ENCODE results near the gene UBE2E2.
A peak's percentile ranks its signal among the peaks of the same experiment; 100 is the strongest.
"Not testable (repeated sequence)": the region's sequence is repeated elsewhere in the genome, so short reads cannot be mapped to it uniquely, and the experiment has no call there.

The UBE2E2 gene

GRCh38 chr3:23202921-23203707 is at the start of gene UBE2E2:
Gene UBE2E2, plus strand, starts transcription at chr3:23203327.
- peak; percentile 45 for DNase-seq

- DNase-seq, result no peak
Observed at GRCh38 chr3:23153436-23153835, 49.7 kb upstream of the UBE2E2 start.

- no peak for DNase-seq
Observed at GRCh38 chr3:23157331-23157730, 45.8 kb upstream of the UBE2E2 start.

- no peak for DNase-seq
Observed at GRCh38 chr3:23159929-23160328, 43.2 kb upstream of the UBE2E2 start.

- no peak for DNase-seq
Observed at GRCh38 chr3:23161308-23161707, 41.8 kb upstream of the UBE2E2 start.

- no peak for DNase-seq
Observed at GRCh38 chr3:23161896-23162570, 41.1 kb upstream of the UBE2E2 start.

DNA sequence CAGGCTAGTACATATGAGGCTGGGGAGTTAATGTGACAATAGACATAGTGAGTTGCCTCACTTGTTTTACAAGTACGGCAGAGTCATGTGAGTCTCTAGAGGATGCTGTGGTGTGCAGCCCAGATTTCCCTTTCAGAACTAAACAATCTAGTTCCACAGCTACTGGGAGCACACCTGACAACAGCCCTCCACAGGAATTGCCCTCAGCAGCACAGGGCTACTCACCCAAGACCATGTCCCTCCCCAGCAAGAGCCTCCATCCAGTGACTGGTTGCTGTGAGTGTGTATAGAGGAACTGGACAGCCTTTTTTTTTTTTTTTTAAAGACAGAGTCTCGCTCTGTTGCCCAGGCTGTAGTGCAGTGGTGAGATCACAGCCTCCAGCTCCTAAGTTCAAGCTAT is 40.2 kb upstream of the UBE2E2 start:
- no peak for DNase-seq

DNA sequence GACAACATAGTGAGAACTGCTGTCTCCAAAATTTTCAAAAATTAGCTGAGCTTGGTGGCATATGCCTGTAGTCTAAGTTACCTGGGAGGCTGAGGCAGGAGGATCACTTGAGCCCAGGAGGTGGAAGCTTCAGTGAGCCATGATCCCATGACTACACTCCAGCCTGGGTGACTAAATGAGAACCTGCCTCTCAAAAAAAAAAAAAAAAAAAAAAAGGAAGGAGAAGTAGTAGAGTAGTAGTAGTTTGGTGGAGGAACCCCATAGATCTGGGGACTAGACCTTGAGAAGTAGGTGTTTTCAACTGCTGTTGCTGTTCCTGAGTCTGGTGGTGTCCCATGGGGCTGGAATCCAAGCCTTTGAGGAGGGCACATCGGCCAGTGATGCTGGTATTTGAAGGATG is 38.4 kb upstream of the UBE2E2 start:
- no peak for DNase-seq

DNA sequence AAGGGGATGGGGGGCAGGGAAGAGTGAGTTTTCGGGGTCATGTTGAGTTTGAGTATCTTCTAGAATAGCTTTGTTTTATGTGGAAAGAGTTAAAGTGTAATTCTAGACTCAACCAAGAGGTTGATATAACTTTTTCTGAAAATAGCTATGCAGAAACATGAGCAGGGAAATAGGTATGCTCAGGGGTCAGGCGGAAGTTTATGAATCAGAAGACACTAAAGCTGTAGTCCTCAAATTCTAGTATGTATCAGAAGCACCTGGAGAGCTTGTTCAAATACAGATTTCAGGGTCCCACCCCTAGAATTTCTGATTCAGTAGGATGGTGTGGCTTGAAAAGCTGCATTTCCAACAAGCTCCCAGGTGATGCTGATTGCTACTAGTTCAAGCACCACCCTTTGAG is 37.6 kb upstream of the UBE2E2 start:
- no peak for DNase-seq

GRCh38 chr3:23166276-23166675 is 36.9 kb upstream of the UBE2E2 start:
- DNase-seq, result no peak

GRCh38 chr3:23166845-23167244 is 36.3 kb upstream of the UBE2E2 start:
- DNase-seq, result no peak

DNA sequence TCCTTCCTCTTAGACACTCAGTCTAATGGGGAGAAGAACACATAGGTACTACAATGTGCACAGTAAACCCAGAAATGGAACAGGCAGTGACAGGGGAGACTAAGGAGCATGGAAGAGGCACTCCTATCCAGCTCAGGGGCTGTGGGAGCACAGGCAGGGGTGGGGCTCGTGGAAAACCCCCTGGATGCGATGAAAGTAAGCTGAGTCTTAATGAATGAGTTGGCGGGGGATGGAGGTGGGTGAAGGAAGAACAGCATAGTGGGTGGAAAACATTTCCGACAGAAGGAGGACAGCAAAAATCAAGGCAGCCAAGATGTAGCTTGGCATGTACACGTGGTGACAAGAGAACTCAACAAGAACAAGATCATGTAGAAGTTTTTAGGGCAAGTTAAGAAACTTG is 33.6 kb upstream of the UBE2E2 start:
- DNase-seq, result no peak

DNA sequence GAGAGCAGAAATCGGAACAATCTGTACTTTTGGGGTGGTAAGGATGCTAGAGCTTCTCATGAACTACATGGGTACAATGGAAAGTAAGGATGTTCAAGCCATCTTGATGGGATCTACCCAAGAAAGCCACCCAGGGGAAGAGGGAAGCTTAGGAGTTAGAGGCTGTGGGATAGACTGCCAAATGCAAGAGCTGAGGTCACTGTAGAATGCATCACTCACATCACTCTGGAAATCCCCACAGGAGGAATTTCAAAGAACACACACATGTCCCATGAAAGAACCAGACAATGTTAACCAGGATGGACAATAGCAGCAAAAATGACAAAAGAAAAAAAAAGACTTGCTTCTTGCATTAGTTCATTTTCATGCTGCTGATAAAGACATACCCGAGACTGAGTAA is 32.8 kb upstream of the UBE2E2 start:
- no peak for DNase-seq

DNA sequence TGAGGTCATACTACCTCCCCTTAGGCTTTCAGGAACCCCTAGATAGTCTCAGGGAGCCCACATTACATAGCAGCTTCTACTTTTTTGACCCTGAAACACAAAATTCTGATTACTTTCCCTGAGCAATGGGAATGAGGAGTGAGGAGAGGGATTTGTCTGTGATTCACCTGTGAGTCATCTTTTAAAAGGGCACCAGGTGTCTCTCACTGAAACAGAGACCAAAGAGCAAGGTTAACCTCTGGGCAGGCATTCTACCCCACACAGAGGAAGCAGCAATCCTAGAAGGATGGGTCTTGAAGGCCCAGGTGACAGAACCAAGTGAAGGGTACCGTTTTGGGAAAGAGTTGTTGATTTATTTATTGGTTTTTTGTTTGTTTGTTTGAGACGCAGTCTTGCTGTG is 31.1 kb upstream of the UBE2E2 start:
- DNase-seq, result no peak

GRCh38 chr3:23174426-23175039 is 28.6 kb upstream of the UBE2E2 start:
- no peak for DNase-seq

DNA sequence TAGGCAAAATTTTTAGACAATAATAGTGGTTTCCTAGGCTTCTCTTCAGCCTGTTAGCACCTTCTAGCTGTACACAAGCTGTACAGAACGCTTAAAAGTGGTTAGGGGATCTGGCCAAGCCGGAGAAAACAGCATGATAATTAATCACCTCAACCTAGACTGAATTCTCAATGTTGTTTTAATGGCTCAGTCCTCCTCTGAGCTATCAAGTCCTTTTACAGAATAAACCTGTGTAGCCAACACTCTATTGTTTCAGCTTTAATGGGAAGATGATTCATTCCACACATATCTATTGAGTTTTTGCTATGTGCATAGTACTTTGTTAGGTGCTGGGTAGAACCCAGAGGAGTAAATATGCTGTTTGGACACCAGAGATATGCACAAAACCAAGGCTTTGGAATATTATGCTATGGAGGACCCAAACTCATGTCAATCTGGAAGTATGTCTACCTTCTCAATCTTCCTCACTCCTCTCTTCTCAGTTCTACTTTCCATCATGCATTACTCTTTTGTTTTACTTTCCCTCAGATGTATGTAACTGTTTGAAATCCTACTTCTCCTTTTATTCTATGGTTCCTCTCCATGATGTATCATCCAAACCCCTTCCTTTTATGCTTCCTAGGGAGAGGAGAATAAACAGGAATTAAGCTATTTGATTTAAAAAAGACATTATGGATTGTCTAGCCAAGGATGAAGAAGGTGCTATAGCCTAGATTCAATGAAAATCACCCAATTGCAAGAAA is 27.6 kb upstream of the UBE2E2 start:
- DNase-seq, result no peak

- not testable (repeated sequence) for DNase-seq
Observed at GRCh38 chr3:23176839-23177238, 26.3 kb upstream of the UBE2E2 start.

- DNase-seq, result no peak
Observed at GRCh38 chr3:23182996-23183513, 20.1 kb upstream of the UBE2E2 start.

DNA sequence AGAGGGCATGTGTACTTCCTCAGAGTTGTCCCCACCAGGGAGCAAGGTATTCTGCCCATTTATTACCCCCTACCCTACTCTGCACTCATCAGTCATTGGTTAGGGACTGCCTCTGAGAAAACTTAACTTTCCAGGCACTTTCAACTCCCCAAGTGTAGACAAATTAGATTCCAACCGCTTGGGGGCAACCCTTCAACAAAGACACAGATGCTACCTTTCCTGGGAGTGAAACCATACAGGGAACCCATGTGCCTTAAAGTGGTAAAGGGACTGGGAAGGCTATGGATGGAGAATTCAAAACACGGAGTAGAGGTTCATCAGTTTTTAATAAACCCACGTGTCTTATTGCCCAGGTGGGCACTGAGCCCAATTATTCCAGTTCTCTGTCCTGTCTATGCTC is 19.4 kb upstream of the UBE2E2 start:
- no peak for DNase-seq

DNA sequence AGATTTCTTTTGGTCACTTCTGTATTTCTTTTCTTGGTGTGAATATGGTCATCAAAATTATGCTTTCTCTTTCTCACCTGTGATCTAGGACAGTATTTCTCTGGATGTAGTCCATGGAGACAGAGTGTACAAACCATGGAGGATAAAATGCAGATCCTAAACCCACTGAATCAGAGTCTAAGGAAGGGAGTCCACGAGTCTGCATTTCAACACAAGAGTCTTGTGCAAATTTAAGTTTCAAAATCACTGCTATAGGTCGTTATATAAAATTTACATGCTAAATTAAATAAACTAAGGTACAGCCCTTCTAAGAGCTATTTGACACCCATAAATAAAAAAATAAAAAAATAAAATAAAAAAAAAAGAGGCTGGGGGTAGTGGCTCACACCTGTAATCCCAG is 17.3 kb upstream of the UBE2E2 start:
- DNase-seq, result no peak

DNA sequence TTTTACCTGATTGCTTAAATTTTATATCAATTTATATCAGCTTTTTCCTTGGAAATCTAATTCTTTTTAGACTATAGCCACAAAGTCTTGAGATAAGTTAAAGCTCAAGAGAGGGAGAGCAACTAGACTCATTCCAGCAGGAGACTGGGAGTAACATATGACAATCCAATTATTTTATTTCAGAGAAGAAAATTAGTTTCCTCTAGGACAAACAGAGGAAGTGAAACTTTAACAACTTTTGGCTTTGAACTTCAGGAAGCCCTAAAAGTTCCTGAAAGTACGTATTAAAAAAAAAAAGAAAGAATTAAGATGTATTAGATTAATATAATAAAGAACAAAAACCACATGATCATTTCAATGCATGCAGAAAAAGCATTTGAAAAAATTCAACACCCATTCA is 13.9 kb upstream of the UBE2E2 start:
- no peak for DNase-seq

- DNase-seq, result no peak
Observed at GRCh38 chr3:23192816-23193215, 10.3 kb upstream of the UBE2E2 start.

GRCh38 chr3:23193831-23194230 is 9.3 kb upstream of the UBE2E2 start:
- no peak for DNase-seq
